K562 (cell line): ENCODE data around the gene CLIC1. TPM values are rescaled to one million over a fixed set of nuclear protein-coding genes. Genes with fewer than 3 reads are reported as not detected.

ENCODE experiments used
- CBX2 ChIP-seq: fragments of 200-600 bp; sonication (generic); IDR thresholded peaks from one replicate; pipeline ENCODE4 v1.6.1; 2012; ENCODE audit warnings: mild to moderate bottlenecking, low read length, inconsistent platforms; ENCODE audit not compliant: insufficient read depth, poor library complexity, severe bottlenecking
- CTBP1 ChIP-seq: fragments of 450-650 bp; IDR thresholded peaks from 2 replicates; pipeline ENCODE4 v1.6.1; 2016; ENCODE audit warnings: borderline replicate concordance
- KLF13 ChIP-seq: fragments of 450-650 bp; IDR thresholded peaks from 2 replicates; pipeline ENCODE4 v1.6.1; 2016; ENCODE audit warnings: missing genetic modification characterization, low read depth, mild to moderate bottlenecking, missing compliant biosample characterization, moderate library complexity, borderline replicate concordance
- POLR2B ChIP-seq: fragments of 450-650 bp; IDR thresholded peaks from 2 replicates; pipeline ENCODE4 v1.6.1; 2018; ENCODE audit warnings: low read depth; ENCODE audit not compliant: partially characterized antibody
- XRCC3 ChIP-seq: fragments of 450-650 bp; IDR thresholded peaks from 2 replicates; pipeline ENCODE4 v1.6.1; 2017; ENCODE audit warnings: mild to moderate bottlenecking, moderate library complexity
- ZBTB7A ChIP-seq: IDR thresholded peaks from 2 replicates; pipeline ENCODE4 v1.6.1; 2011; ENCODE audit warnings: low read depth, mild to moderate bottlenecking, low read length, moderate library complexity, borderline replicate concordance; ENCODE audit not compliant: control insufficient read depth
- ZNF263 ChIP-seq: sonication (generic); formaldehyde crosslinking; IDR thresholded peaks from 2 replicates; pipeline ENCODE4 v1.8.0; 2022; ENCODE audit warnings: mild to moderate bottlenecking, missing genetic modification reagents, borderline replicate concordance
- ZNF695 ChIP-seq: fragments of 450-650 bp; formaldehyde crosslinking; IDR thresholded peaks from 2 replicates; pipeline ENCODE4 v1.4.0; 2020; ENCODE audit warnings: mild to moderate bottlenecking, moderate library complexity
- ZNF780A ChIP-seq: fragments of 250-450 bp; sonication (Bioruptor Pico); IDR thresholded peaks from 2 replicates; pipeline ENCODE4 v1.5.0; 2021; ENCODE audit warnings: mild to moderate bottlenecking
- polyA plus RNA-seq, 8 experiments: library from polyadenylated mRNA; depleted of rRNA in 4 of 8; stranded (reverse) in 5 of 8; unstranded in 3 of 8; fragments of >200 nt; fragmentation: Nextera tagmentation in 2 of 8; fragmentation: Illumina TruSeq in 1 of 8; extraction: Ambion mirVana in 2 of 8; extraction: Trizol in 1 of 8; gene quantifications; 2 replicates each; pipeline versions ENCODE4 v1.2.1 to v1.2.3, GENCODE V29; 2011 to 2014; ENCODE audit warnings: inconsistent platforms in 1 of 8, missing spikeins in 1 of 8
- total RNA-seq, 7 experiments: library from RNA; depleted of rRNA in 6 of 7; stranded (reverse); fragments of >200 nt in 6 of 7; fragmentation: Illumina TruSeq in 2 of 7; extraction: Trizol in 2 of 7; gene quantifications; 2 replicates each; pipeline versions ENCODE4 v1.2.1 to v1.2.3, GENCODE V29; 2011 to 2021; ENCODE audit warnings: low replicate concordance in 1 of 7
- TF ChIP-seq, protein P1 (sequence below): sonication (generic); formaldehyde crosslinking; IDR thresholded peaks from 2 replicates; pipeline ENCODE4 v1.8.1; 2023; ENCODE audit warnings: mild to moderate bottlenecking, missing genetic modification reagents
- TF ChIP-seq, protein P2 (sequence below): fragments of 250-450 bp; sonication (Bioruptor Pico); IDR thresholded peaks from 2 replicates; pipeline ENCODE4 v1.4.0; 2020; ENCODE audit warnings: mild to moderate bottlenecking, moderate library complexity

CLIC1 gene
- total and polyA plus RNA-seq, 9 of the 15 experiments (the other 6 are each of a cell fraction or from before 2014, with no cell fraction given): 1,267 to 2,419 (median 1,808) TPM

DNA sequence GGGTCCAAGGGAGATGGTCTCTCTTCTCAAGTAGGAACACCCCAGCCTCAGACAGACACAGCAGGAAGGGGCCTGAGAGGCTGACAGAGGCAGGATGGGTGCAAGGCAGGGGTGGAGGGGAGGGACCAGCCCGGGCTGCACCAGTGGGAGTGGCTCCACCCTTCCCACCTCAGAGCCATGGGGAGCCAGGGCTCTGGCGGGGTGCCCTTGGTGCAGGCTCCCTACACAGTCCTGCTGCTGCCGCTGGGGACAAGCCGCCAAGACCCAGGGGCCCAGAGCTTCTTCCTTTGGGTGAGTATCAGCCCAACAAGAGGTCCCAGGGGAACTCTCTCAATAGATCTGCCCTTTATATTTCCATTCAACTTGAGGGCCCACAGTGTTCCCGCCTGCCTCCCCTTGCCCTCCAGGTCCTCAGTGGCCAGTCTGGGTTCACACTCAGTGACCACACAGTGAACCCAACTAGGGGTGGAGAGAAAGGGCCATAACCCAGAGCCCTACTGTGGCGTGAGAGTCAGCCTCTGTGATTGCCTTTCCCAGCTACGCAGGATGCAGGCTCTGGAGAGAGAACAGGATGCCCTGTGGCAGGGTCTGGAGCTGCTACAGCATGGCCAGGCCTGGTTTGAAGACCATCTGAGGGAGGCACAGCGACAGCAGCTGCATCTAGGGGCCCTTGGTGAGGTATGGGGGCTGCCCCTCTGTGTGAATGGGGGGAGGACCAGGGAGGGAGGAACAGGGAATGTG lies 26.7 kb upstream of the CLIC1 start (continued):
- TF ChIP-seq ZNF263 (CRISPR knock-in tag) (no peak), CTBP1 (no peak), ZNF780A (CRISPR knock-in tag) (no peak), ZBTB7A (no peak), POLR2B (peak; percentile 21), KLF13 (tag) (no peak), ZNF695 (CRISPR knock-in tag) (no peak), XRCC3 (no peak), CBX2 (no peak)
- TF ChIP-seq, protein P1, sequence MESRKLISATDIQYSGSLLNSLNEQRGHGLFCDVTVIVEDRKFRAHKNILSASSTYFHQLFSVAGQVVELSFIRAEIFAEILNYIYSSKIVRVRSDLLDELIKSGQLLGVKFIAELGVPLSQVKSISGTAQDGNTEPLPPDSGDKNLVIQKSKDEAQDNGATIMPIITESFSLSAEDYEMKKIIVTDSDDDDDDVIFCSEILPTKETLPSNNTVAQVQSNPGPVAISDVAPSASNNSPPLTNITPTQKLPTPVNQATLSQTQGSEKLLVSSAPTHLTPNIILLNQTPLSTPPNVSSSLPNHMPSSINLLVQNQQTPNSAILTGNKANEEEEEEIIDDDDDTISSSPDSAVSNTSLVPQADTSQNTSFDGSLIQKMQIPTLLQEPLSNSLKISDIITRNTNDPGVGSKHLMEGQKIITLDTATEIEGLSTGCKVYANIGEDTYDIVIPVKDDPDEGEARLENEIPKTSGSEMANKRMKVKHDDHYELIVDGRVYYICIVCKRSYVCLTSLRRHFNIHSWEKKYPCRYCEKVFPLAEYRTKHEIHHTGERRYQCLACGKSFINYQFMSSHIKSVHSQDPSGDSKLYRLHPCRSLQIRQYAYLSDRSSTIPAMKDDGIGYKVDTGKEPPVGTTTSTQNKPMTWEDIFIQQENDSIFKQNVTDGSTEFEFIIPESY: peak; percentile 85
- TF ChIP-seq, protein P2, sequence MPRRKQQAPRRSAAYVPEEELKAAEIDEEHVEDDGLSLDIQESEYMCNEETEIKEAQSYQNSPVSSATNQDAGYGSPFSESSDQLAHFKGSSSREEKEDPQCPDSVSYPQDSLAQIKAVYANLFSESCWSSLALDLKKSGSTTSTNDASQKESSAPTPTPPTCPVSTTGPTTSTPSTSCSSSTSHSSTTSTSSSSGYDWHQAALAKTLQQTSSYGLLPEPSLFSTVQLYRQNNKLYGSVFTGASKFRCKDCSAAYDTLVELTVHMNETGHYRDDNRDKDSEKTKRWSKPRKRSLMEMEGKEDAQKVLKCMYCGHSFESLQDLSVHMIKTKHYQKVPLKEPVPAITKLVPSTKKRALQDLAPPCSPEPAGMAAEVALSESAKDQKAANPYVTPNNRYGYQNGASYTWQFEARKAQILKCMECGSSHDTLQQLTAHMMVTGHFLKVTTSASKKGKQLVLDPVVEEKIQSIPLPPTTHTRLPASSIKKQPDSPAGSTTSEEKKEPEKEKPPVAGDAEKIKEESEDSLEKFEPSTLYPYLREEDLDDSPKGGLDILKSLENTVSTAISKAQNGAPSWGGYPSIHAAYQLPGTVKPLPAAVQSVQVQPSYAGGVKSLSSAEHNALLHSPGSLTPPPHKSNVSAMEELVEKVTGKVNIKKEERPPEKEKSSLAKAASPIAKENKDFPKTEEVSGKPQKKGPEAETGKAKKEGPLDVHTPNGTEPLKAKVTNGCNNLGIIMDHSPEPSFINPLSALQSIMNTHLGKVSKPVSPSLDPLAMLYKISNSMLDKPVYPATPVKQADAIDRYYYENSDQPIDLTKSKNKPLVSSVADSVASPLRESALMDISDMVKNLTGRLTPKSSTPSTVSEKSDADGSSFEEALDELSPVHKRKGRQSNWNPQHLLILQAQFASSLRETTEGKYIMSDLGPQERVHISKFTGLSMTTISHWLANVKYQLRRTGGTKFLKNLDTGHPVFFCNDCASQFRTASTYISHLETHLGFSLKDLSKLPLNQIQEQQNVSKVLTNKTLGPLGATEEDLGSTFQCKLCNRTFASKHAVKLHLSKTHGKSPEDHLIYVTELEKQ (CRISPR knock-in tag): no peak
